HEK293 (cell line): ENCODE data around the gene ASIC3.

ENCODE experiments used
- BCL11A ChIP-seq: fragments of 450-650 bp; formaldehyde crosslinking; IDR thresholded peaks from 2 replicates; pipeline ENCODE4 v1.5.1; 2016; ENCODE audit warnings: low read depth, missing biosample characterization, missing genetic modification characterization
- EGR2 ChIP-seq: fragments of 450-650 bp; formaldehyde crosslinking; IDR thresholded peaks from 2 replicates; pipeline ENCODE4 v1.5.1; 2016; ENCODE audit warnings: low read depth, missing biosample characterization, missing genetic modification characterization
- IKZF3 ChIP-seq: fragments of 450-650 bp; IDR thresholded peaks from 2 replicates; pipeline ENCODE4 v1.5.0; 2018; ENCODE audit warnings: missing biosample characterization, mild to moderate bottlenecking, missing genetic modification characterization, moderate library complexity
- OSR2 ChIP-seq: fragments of 450-650 bp; formaldehyde crosslinking; IDR thresholded peaks from 2 replicates; pipeline ENCODE4 v1.5.1; 2016; ENCODE audit warnings: missing biosample characterization, missing genetic modification characterization
- SETDB1 ChIP-seq: IDR thresholded peaks from one replicate; pipeline ENCODE4 v1.6.1; 2017; ENCODE audit warnings: mild to moderate bottlenecking, low read length, moderate library complexity, mixed read lengths; ENCODE audit not compliant: insufficient read length
- ZFP41 ChIP-seq: fragments of 450-650 bp; formaldehyde crosslinking; IDR thresholded peaks from 2 replicates; pipeline ENCODE4 v1.5.1; 2016; ENCODE audit warnings: missing biosample characterization, missing genetic modification characterization, borderline replicate concordance
- ZNF221 ChIP-seq: fragments of 450-650 bp; formaldehyde crosslinking; IDR thresholded peaks from 2 replicates; pipeline ENCODE4 v1.5.1; 2017; ENCODE audit warnings: missing biosample characterization, missing genetic modification characterization, borderline replicate concordance
- ZNF324 ChIP-seq: fragments of 450-650 bp; formaldehyde crosslinking; IDR thresholded peaks from 2 replicates; pipeline ENCODE4 v1.5.1; 2016; ENCODE audit warnings: missing biosample characterization, missing genetic modification characterization
- ZNF341 ChIP-seq: fragments of 450-650 bp; formaldehyde crosslinking; IDR thresholded peaks from 2 replicates; pipeline ENCODE4; 2016; ENCODE audit warnings: low read depth, missing biosample characterization, missing genetic modification characterization
- ZNF514 ChIP-seq: fragments of 450-650 bp; formaldehyde crosslinking; IDR thresholded peaks from 2 replicates; pipeline ENCODE4 v1.5.1; 2016; ENCODE audit warnings: missing biosample characterization, missing genetic modification characterization
- ZNF529 ChIP-seq: fragments of 450-650 bp; formaldehyde crosslinking; IDR thresholded peaks from 2 replicates; pipeline ENCODE4 v1.5.1; 2017; ENCODE audit warnings: missing genetic modification characterization, missing biosample characterization; ENCODE audit not compliant: insufficient replicate concordance
- ZNF558 ChIP-seq: fragments of 450-650 bp; formaldehyde crosslinking; IDR thresholded peaks from 2 replicates; pipeline ENCODE4 v1.5.1; 2016; ENCODE audit warnings: missing biosample characterization, missing genetic modification characterization
- ZNF560 ChIP-seq: fragments of 450-650 bp; formaldehyde crosslinking; IDR thresholded peaks from 2 replicates; pipeline ENCODE4 v1.5.1; 2017; ENCODE audit warnings: missing biosample characterization, missing genetic modification characterization, borderline replicate concordance
- ZNF624 ChIP-seq: fragments of 450-650 bp; formaldehyde crosslinking; IDR thresholded peaks from 2 replicates; pipeline ENCODE4 v1.5.1; 2017; ENCODE audit warnings: missing biosample characterization, missing genetic modification characterization
- ZNF658 ChIP-seq: fragments of 450-650 bp; formaldehyde crosslinking; IDR thresholded peaks from 2 replicates; pipeline ENCODE4; 2016; ENCODE audit warnings: missing biosample characterization, missing genetic modification characterization
- ZNF707 ChIP-seq: fragments of 450-650 bp; formaldehyde crosslinking; IDR thresholded peaks from 2 replicates; pipeline ENCODE4 v1.5.1; 2016; ENCODE audit warnings: missing biosample characterization, missing genetic modification characterization
- ZNF776 ChIP-seq: fragments of 450-650 bp; formaldehyde crosslinking; IDR thresholded peaks from 2 replicates; pipeline ENCODE4 v1.5.0; 2017; ENCODE audit warnings: missing biosample characterization, missing genetic modification characterization, borderline replicate concordance
- ZSCAN30 ChIP-seq: fragments of 450-650 bp; IDR thresholded peaks from 2 replicates; pipeline ENCODE4 v1.5.1; 2018; ENCODE audit warnings: missing biosample characterization, mild to moderate bottlenecking, missing genetic modification characterization, moderate library complexity
- TF ChIP-seq, protein P1 (sequence below): fragments of 450-650 bp; formaldehyde crosslinking; IDR thresholded peaks from 2 replicates; pipeline ENCODE4 v1.5.0; 2017; ENCODE audit warnings: missing biosample characterization, missing genetic modification characterization, borderline replicate concordance
- TF ChIP-seq, protein P2 (sequence below): fragments of 450-650 bp; formaldehyde crosslinking; IDR thresholded peaks from 2 replicates; pipeline ENCODE4 v1.5.1; 2016; ENCODE audit warnings: missing biosample characterization, missing genetic modification characterization
- TF ChIP-seq, protein P3 (sequence below): sonication (generic); formaldehyde crosslinking; IDR thresholded peaks from 2 replicates; pipeline ENCODE4 v1.8.1; 2022; ENCODE audit warnings: mild to moderate bottlenecking, moderate library complexity, missing genetic modification reagents
- TF ChIP-seq, protein P4 (sequence below): fragments of 450-650 bp; formaldehyde crosslinking; IDR thresholded peaks from 2 replicates; pipeline ENCODE4 v1.5.1; 2016; ENCODE audit warnings: missing biosample characterization, missing genetic modification characterization
- TF ChIP-seq, protein P5 (sequence below): fragments of 450-650 bp; formaldehyde crosslinking; IDR thresholded peaks from 2 replicates; pipeline ENCODE4 v1.5.1; 2016; ENCODE audit warnings: missing biosample characterization, missing genetic modification characterization, borderline replicate concordance
- TF ChIP-seq, protein P6 (sequence below): fragments of 450-650 bp; formaldehyde crosslinking; IDR thresholded peaks from 2 replicates; pipeline ENCODE4 v1.5.1; 2017; ENCODE audit warnings: missing biosample characterization, missing genetic modification characterization
- TF ChIP-seq, protein P7 (sequence below): fragments of 450-650 bp; formaldehyde crosslinking; IDR thresholded peaks from 2 replicates; pipeline ENCODE4 v1.5.1; 2016; ENCODE audit warnings: missing biosample characterization, missing genetic modification characterization

The ASIC3 gene

DNA sequence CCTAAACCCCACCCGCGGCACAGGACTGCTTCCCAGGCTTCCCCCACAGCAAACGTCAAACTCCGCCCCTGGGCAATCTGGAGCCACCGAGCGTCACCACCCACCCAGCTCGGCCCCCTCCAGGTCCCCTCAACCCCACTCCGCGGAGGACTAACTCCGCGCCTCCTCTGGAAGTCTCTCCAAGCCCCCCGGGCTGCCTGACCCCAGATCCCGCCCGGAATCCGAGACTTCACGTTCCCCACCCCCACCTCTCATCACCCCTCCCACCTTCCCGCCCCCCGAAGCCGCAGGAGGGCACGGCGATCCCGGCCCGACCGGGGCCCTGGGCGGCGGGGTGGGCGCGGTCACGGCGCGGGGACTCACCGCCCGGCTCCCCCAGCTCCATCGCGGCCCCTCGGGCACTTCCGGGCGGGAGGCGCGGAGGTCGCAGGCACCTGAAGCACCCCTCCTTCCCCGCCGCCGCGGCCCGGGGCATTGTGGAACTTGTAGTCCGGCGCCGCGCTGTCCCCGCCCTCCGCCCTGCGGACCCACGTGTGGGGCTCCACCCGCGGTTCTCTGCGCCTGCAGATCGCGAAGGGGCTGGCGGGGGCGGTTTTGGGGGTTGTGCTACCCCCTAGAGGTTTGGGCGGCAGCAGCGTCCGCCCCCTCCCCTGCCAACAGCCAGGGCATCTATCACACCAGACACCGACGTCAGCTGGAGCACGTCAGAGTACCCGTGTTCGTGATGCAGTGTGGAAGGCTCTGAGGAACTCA, 34.9 kb downstream of the ASIC3 start, which contains the start of gene TMUB1 (continued):
- TF ChIP-seq, protein P1, sequence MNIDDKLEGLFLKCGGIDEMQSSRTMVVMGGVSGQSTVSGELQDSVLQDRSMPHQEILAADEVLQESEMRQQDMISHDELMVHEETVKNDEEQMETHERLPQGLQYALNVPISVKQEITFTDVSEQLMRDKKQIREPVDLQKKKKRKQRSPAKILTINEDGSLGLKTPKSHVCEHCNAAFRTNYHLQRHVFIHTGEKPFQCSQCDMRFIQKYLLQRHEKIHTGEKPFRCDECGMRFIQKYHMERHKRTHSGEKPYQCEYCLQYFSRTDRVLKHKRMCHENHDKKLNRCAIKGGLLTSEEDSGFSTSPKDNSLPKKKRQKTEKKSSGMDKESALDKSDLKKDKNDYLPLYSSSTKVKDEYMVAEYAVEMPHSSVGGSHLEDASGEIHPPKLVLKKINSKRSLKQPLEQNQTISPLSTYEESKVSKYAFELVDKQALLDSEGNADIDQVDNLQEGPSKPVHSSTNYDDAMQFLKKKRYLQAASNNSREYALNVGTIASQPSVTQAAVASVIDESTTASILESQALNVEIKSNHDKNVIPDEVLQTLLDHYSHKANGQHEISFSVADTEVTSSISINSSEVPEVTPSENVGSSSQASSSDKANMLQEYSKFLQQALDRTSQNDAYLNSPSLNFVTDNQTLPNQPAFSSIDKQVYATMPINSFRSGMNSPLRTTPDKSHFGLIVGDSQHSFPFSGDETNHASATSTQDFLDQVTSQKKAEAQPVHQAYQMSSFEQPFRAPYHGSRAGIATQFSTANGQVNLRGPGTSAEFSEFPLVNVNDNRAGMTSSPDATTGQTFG (tag by site-specific recombination), result no peak
- TF ChIP-seq ZNF624, result no peak
- TF ChIP-seq, protein P2, sequence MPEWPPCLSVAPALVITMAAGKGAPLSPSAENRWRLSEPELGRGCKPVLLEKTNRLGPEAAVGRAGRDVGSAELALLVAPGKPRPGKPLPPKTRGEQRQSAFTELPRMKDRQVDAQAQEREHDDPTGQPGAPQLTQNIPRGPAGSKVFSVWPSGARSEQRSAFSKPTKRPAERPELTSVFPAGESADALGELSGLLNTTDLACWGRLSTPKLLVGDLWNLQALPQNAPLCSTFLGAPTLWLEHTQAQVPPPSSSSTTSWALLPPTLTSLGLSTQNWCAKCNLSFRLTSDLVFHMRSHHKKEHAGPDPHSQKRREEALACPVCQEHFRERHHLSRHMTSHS, result no peak
- TF ChIP-seq, protein P3, sequence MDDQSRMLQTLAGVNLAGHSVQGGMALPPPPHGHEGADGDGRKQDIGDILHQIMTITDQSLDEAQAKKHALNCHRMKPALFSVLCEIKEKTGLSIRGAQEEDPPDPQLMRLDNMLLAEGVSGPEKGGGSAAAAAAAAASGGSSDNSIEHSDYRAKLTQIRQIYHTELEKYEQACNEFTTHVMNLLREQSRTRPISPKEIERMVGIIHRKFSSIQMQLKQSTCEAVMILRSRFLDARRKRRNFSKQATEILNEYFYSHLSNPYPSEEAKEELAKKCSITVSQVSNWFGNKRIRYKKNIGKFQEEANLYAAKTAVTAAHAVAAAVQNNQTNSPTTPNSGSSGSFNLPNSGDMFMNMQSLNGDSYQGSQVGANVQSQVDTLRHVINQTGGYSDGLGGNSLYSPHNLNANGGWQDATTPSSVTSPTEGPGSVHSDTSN (CRISPR knock-in tag), result 0 out of 2 replicates have a peak, but pooled peaks have one; percentile 19
- no peak for TF ChIP-seq ZNF514
- no peak for TF ChIP-seq ZNF658 (tag by site-specific recombination)
- TF ChIP-seq EGR2 (tag by site-specific recombination), result peak; percentile 80
- TF ChIP-seq ZSCAN30 (tag by site-specific recombination), result 0 out of 2 replicates have a peak, but pooled peaks have one; percentile 45
- no peak for TF ChIP-seq ZNF707
- no peak for TF ChIP-seq ZNF560 (tag by site-specific recombination)
- no peak for TF ChIP-seq BCL11A (tag by site-specific recombination)
- no peak for TF ChIP-seq ZNF221 (tag by site-specific recombination)
- TF ChIP-seq ZNF558 (tag by site-specific recombination), result no peak
- TF ChIP-seq, protein P4, sequence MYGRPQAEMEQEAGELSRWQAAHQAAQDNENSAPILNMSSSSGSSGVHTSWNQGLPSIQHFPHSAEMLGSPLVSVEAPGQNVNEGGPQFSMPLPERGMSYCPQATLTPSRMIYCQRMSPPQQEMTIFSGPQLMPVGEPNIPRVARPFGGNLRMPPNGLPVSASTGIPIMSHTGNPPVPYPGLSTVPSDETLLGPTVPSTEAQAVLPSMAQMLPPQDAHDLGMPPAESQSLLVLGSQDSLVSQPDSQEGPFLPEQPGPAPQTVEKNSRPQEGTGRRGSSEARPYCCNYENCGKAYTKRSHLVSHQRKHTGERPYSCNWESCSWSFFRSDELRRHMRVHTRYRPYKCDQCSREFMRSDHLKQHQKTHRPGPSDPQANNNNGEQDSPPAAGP (tag by site-specific recombination), result no peak
- no peak for TF ChIP-seq ZNF529 (tag by site-specific recombination)
- no peak for TF ChIP-seq OSR2
- no peak for TF ChIP-seq ZNF776 (tag by site-specific recombination)
- TF ChIP-seq IKZF3, result no peak
- TF ChIP-seq, protein P5, sequence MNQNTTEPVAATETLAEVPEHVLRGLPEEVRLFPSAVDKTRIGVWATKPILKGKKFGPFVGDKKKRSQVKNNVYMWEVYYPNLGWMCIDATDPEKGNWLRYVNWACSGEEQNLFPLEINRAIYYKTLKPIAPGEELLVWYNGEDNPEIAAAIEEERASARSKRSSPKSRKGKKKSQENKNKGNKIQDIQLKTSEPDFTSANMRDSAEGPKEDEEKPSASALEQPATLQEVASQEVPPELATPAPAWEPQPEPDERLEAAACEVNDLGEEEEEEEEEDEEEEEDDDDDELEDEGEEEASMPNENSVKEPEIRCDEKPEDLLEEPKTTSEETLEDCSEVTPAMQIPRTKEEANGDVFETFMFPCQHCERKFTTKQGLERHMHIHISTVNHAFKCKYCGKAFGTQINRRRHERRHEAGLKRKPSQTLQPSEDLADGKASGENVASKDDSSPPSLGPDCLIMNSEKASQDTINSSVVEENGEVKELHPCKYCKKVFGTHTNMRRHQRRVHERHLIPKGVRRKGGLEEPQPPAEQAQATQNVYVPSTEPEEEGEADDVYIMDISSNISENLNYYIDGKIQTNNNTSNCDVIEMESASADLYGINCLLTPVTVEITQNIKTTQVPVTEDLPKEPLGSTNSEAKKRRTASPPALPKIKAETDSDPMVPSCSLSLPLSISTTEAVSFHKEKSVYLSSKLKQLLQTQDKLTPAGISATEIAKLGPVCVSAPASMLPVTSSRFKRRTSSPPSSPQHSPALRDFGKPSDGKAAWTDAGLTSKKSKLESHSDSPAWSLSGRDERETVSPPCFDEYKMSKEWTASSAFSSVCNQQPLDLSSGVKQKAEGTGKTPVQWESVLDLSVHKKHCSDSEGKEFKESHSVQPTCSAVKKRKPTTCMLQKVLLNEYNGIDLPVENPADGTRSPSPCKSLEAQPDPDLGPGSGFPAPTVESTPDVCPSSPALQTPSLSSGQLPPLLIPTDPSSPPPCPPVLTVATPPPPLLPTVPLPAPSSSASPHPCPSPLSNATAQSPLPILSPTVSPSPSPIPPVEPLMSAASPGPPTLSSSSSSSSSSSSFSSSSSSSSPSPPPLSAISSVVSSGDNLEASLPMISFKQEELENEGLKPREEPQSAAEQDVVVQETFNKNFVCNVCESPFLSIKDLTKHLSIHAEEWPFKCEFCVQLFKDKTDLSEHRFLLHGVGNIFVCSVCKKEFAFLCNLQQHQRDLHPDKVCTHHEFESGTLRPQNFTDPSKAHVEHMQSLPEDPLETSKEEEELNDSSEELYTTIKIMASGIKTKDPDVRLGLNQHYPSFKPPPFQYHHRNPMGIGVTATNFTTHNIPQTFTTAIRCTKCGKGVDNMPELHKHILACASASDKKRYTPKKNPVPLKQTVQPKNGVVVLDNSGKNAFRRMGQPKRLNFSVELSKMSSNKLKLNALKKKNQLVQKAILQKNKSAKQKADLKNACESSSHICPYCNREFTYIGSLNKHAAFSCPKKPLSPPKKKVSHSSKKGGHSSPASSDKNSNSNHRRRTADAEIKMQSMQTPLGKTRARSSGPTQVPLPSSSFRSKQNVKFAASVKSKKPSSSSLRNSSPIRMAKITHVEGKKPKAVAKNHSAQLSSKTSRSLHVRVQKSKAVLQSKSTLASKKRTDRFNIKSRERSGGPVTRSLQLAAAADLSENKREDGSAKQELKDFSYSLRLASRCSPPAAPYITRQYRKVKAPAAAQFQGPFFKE (tag by site-specific recombination), result no peak
- TF ChIP-seq ZFP41 (tag by site-specific recombination), result no peak
- 0 out of 2 replicates have a peak, but pooled peaks have one; percentile 38 for TF ChIP-seq ZNF324 (tag by site-specific recombination)
- TF ChIP-seq ZNF341, result peak; percentile 73
- TF ChIP-seq, protein P6, sequence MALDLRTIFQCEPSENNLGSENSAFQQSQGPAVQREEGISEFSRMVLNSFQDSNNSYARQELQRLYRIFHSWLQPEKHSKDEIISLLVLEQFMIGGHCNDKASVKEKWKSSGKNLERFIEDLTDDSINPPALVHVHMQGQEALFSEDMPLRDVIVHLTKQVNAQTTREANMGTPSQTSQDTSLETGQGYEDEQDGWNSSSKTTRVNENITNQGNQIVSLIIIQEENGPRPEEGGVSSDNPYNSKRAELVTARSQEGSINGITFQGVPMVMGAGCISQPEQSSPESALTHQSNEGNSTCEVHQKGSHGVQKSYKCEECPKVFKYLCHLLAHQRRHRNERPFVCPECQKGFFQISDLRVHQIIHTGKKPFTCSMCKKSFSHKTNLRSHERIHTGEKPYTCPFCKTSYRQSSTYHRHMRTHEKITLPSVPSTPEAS, result no peak
- TF ChIP-seq SETDB1, result no peak
- TF ChIP-seq, protein P7, sequence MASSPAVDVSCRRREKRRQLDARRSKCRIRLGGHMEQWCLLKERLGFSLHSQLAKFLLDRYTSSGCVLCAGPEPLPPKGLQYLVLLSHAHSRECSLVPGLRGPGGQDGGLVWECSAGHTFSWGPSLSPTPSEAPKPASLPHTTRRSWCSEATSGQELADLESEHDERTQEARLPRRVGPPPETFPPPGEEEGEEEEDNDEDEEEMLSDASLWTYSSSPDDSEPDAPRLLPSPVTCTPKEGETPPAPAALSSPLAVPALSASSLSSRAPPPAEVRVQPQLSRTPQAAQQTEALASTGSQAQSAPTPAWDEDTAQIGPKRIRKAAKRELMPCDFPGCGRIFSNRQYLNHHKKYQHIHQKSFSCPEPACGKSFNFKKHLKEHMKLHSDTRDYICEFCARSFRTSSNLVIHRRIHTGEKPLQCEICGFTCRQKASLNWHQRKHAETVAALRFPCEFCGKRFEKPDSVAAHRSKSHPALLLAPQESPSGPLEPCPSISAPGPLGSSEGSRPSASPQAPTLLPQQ (tag by site-specific recombination), result peak; percentile 35; the same call in 1 of the 2 replicates
